ENCODE measurements around the gene HMGCS2.

Gene HMGCS2

DNA sequence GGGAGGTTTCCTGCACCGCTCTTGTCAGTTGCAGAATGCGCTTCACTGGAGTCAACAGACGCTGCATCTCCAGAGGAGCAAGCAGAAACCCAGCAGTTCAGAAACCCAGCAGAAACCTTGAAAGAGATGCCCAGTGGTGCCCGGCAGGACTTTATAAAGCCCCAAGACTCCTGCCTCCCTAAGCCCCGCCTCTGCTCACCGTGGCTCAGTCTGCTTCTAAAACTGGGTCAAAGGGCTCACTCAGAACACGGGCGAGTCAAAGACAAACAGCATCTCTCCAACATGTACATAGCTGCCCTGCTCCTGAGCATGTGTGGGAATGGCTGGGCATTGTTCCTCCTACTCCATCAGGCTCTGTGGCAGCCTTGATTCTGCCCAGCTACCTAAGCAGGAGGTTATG, at the start of gene HMGCS2:
Gene HMGCS2, minus strand, starts transcription at position 128 of the 400 bp plus-strand sequence. Its CDS starts 61 bp downstream, at position 67.
- H3K4me1 ChIP-seq (ENCODE audit: control insufficient read depth, insufficient read depth, low read length): peaks cover 10% of the 10 kb centered on the region; the same call in 1 of the 2 replicates
- no peaks in the 10 kb centered on the region for H3K9me3 ChIP-seq (ENCODE audit: control insufficient read depth, insufficient read depth, low read depth, low read length)
- no peaks in the 10 kb centered on the region for H3K36me3 ChIP-seq (ENCODE audit: control insufficient read depth in 2 of 2, insufficient read depth in 1 of 2, low read length in 2 of 2)
- no peak within 1 kb of the TSS for H3K4me3 ChIP-seq (ENCODE audit: low read depth, low read length)
- 0 out of 2 replicates have a peak, but pooled peaks have one; percentile 14 for TF ChIP-seq ZFHX2 (tag by site-specific recombination; conservative IDR thresholded peaks at IDR 0.05)
- no peak for TF ChIP-seq ZNF202 (tag by site-specific recombination; IDR thresholded peaks at IDR 0.05; ENCODE audit: borderline replicate concordance)
- no peak within 1 kb of the TSS for H3K27ac ChIP-seq (ENCODE audit: extremely low read depth, low read depth, low read length)
- ChIA-PET POLR2A (no interaction called here), CTCF (interaction anchor here (0.6 to 2.3 kb wide), 6 partner anchors 12 to 162 kb away, joined by 3 to 10 read pairs (median 4); no protein-coding TSS in a partner anchor)

DNA sequence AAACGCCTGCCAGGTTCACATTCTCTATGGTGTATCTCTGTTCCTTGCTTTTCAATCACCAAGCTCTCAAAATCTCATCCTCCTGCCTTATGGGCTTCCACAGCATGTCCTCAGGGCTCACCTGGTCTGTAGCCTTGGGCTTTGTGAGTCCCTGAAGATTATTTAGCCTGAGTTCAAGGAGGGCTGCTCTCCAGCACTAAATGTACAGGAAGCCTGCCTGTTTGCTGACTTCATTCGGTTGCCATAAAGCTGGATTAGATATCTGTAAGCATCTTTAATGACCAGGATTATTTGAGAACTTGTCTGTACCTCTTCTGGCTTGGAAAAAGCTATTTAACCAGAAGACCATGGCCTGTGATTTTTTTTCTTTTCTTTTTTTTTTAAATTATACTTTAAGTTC, 49.5 kb upstream of the HMGCS2 start:
- CTCF ChIA-PET: interaction anchor here (0.6 to 1.6 kb wide), 4 partner anchors 9 to 25 kb away, joined by 3 to 7 read pairs (median 4); no protein-coding TSS in a partner anchor
- no peaks in the 10 kb centered on the region for H3K9me3 ChIP-seq (ENCODE audit: control insufficient read depth, insufficient read depth, low read depth, low read length)
- no peaks in the 10 kb centered on the region for H3K4me1 ChIP-seq (ENCODE audit: control insufficient read depth, insufficient read depth, low read length)
- POLR2A ChIA-PET: no interaction called here
- H3K4me3 ChIP-seq (ENCODE audit: low read depth, low read length): no peak overlapping the region
- H3K27ac ChIP-seq (ENCODE audit: extremely low read depth, low read depth, low read length): no peak overlapping the region
- TF ChIP-seq, protein P1, sequence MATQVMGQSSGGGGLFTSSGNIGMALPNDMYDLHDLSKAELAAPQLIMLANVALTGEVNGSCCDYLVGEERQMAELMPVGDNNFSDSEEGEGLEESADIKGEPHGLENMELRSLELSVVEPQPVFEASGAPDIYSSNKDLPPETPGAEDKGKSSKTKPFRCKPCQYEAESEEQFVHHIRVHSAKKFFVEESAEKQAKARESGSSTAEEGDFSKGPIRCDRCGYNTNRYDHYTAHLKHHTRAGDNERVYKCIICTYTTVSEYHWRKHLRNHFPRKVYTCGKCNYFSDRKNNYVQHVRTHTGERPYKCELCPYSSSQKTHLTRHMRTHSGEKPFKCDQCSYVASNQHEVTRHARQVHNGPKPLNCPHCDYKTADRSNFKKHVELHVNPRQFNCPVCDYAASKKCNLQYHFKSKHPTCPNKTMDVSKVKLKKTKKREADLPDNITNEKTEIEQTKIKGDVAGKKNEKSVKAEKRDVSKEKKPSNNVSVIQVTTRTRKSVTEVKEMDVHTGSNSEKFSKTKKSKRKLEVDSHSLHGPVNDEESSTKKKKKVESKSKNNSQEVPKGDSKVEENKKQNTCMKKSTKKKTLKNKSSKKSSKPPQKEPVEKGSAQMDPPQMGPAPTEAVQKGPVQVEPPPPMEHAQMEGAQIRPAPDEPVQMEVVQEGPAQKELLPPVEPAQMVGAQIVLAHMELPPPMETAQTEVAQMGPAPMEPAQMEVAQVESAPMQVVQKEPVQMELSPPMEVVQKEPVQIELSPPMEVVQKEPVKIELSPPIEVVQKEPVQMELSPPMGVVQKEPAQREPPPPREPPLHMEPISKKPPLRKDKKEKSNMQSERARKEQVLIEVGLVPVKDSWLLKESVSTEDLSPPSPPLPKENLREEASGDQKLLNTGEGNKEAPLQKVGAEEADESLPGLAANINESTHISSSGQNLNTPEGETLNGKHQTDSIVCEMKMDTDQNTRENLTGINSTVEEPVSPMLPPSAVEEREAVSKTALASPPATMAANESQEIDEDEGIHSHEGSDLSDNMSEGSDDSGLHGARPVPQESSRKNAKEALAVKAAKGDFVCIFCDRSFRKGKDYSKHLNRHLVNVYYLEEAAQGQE (tag by site-specific recombination; IDR thresholded peaks at IDR 0.05): peak; percentile 58
- TF ChIP-seq ZNF112 (tag by site-specific recombination; IDR thresholded peaks at IDR 0.05): no peak
- no peaks in the 10 kb centered on the region for H3K36me3 ChIP-seq (ENCODE audit: control insufficient read depth in 2 of 2, insufficient read depth in 1 of 2, low read length in 2 of 2)

DNA sequence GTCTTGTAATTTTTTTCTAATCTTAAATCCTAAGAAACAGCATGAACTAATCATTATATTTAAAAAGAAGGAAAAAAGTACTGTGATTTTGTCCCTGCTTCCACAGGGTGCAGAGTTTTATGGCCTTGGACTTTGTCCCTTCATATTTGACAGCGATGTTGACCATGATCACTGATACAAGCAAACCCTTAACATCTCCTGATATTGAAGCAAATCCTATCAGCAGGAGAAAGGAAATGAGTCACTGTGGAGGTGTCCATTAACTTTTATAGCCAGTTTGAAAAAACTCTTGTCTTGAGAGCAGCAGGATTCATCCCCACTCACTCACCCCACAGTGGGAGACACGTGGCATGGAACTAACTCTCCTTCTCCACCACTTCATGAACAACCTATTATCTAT, 47.7 kb upstream of the HMGCS2 start:
- Histone ChIP-seq H3K4me3 (ENCODE audit: low read depth, low read length) (no peak overlapping the region), H3K4me1 (ENCODE audit: control insufficient read depth, insufficient read depth, low read length) (no peaks in the 10 kb centered on the region), H3K36me3 (ENCODE audit: control insufficient read depth in 2 of 2, insufficient read depth in 1 of 2, low read length in 2 of 2) (no peaks in the 10 kb centered on the region), H3K27ac (ENCODE audit: extremely low read depth, low read depth, low read length) (no peak overlapping the region), H3K9me3 (ENCODE audit: control insufficient read depth, insufficient read depth, low read depth, low read length) (no peaks in the 10 kb centered on the region)
- ChIA-PET POLR2A (no interaction called here), CTCF (no interaction called here)
- TF ChIP-seq ZNF776 (tag by site-specific recombination; IDR thresholded peaks at IDR 0.05; ENCODE audit: borderline replicate concordance): no peak
- peak; percentile 65; the same call in 1 of the 2 replicates for TF ChIP-seq TRIM28 (IDR thresholded peaks at IDR 0.05; ENCODE audit: borderline replicate concordance, low read length)
- TF ChIP-seq ZNF175 (tag by site-specific recombination; IDR thresholded peaks at IDR 0.05): no peak
- TF ChIP-seq, protein P2, sequence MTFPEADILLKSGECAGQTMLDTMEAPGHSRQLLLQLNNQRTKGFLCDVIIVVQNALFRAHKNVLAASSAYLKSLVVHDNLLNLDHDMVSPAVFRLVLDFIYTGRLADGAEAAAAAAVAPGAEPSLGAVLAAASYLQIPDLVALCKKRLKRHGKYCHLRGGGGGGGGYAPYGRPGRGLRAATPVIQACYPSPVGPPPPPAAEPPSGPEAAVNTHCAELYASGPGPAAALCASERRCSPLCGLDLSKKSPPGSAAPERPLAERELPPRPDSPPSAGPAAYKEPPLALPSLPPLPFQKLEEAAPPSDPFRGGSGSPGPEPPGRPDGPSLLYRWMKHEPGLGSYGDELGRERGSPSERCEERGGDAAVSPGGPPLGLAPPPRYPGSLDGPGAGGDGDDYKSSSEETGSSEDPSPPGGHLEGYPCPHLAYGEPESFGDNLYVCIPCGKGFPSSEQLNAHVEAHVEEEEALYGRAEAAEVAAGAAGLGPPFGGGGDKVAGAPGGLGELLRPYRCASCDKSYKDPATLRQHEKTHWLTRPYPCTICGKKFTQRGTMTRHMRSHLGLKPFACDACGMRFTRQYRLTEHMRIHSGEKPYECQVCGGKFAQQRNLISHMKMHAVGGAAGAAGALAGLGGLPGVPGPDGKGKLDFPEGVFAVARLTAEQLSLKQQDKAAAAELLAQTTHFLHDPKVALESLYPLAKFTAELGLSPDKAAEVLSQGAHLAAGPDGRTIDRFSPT (tag by site-specific recombination; IDR thresholded peaks at IDR 0.05): peak; percentile 21; the same call in 1 of the 2 replicates
- TF ChIP-seq SP2 (tag by site-specific recombination; IDR thresholded peaks at IDR 0.05): no peak
- peak; percentile 72 for TF ChIP-seq ZIC2 (tag by site-specific recombination; IDR thresholded peaks at IDR 0.05)
- 0 out of 2 replicates have a peak, but pooled peaks have one; percentile 17 for TF ChIP-seq ZNF10 (tag by site-specific recombination; IDR thresholded peaks at IDR 0.05)
- TF ChIP-seq, protein P3, sequence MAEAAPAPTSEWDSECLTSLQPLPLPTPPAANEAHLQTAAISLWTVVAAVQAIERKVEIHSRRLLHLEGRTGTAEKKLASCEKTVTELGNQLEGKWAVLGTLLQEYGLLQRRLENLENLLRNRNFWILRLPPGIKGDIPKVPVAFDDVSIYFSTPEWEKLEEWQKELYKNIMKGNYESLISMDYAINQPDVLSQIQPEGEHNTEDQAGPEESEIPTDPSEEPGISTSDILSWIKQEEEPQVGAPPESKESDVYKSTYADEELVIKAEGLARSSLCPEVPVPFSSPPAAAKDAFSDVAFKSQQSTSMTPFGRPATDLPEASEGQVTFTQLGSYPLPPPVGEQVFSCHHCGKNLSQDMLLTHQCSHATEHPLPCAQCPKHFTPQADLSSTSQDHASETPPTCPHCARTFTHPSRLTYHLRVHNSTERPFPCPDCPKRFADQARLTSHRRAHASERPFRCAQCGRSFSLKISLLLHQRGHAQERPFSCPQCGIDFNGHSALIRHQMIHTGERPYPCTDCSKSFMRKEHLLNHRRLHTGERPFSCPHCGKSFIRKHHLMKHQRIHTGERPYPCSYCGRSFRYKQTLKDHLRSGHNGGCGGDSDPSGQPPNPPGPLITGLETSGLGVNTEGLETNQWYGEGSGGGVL (tag by site-specific recombination; IDR thresholded peaks at IDR 0.05): no peak
